Neural progenitor cell (in vitro differentiated cells): ENCODE measurements around the gene LACTB. TPM values are rescaled to one million over a fixed set of nuclear protein-coding genes. Genes with fewer than 3 reads are reported as not detected.

Source experiments
- DNase-seq: peaks from one replicate; pipeline ENCODE4 v3.0.0-alpha.2; 2016; ENCODE audit warnings: low spot score
- H2AFZ ChIP-seq: fragments of 200-600 bp; sonication (generic); replicated peaks from 2 replicates; pipeline ENCODE4 v1.6.1; 2016; ENCODE audit warnings: antibody characterized with exemption
- H3F3A ChIP-seq: fragments of 200-600 bp; sonication (generic); 2 replicates; pipeline ENCODE4 v1.6.1; 2016; ENCODE audit warnings: antibody characterized with exemption, low read depth
- H3K27ac ChIP-seq: fragments of 200-600 bp; sonication (generic); 2 replicates; pipeline ENCODE4 v1.5.1; 2016; ENCODE audit warnings: mild to moderate bottlenecking
- H3K27me3 ChIP-seq: fragments of 200-600 bp; sonication (generic); 2 replicates; pipeline ENCODE4 v1.6.1; 2016; ENCODE audit warnings: mild to moderate bottlenecking, moderate library complexity
- H3K36me3 ChIP-seq: fragments of 200-600 bp; sonication (generic); 2 replicates; pipeline ENCODE4 v1.5.1; 2016
- H3K4me1 ChIP-seq: fragments of 200-600 bp; sonication (generic); 2 replicates; pipeline ENCODE4 v1.6.1; 2016; ENCODE audit warnings: mixed run types
- H3K4me2 ChIP-seq: fragments of 200-600 bp; sonication (generic); 2 replicates; pipeline ENCODE4 v1.6.1; 2016
- H3K4me3 ChIP-seq: fragments of 200-600 bp; sonication (generic); 2 replicates; pipeline ENCODE4 v1.5.1; 2016
- H3K79me2 ChIP-seq: fragments of 200-600 bp; sonication (generic); 2 replicates; pipeline ENCODE4 v1.6.1; 2016; ENCODE audit warnings: low read depth
- H3K9ac ChIP-seq: fragments of 200-600 bp; sonication (generic); 2 replicates; pipeline ENCODE4 v1.6.1; 2016
- H3K9me3 ChIP-seq: fragments of 200-600 bp; sonication (generic); 2 replicates; pipeline ENCODE4 v1.5.1; 2016; ENCODE audit warnings: low read depth
- H4K20me1 ChIP-seq: fragments of 200-600 bp; sonication (generic); 2 replicates; pipeline ENCODE4 v1.6.1; 2016; ENCODE audit warnings: low read depth
- H3K27ac Mint-ChIP-seq: 3 replicates; pipeline ENCODE4 v1.8.0; 2021; ENCODE audit warnings: mixed read lengths
- H3K27me3 Mint-ChIP-seq: 2 replicates; pipeline ENCODE4 v1.8.0; 2022; ENCODE audit warnings: low read depth, mild to moderate bottlenecking, inconsistent platforms, moderate library complexity, mixed read lengths; ENCODE audit not compliant: insufficient read depth
- H3K36me3 Mint-ChIP-seq: 3 replicates; pipeline ENCODE4 v1.8.0; 2021; ENCODE audit warnings: mixed read lengths
- H3K4me1 Mint-ChIP-seq: 3 replicates; pipeline ENCODE4 v1.8.0; 2021; ENCODE audit warnings: mixed read lengths
- H3K4me3 Mint-ChIP-seq: 3 replicates; pipeline ENCODE4 v1.8.0; 2021; ENCODE audit warnings: mild to moderate bottlenecking, moderate library complexity, mixed read lengths
- H3K9me3 Mint-ChIP-seq: 3 replicates; pipeline ENCODE4 v1.8.0; 2020; ENCODE audit warnings: mixed read lengths
- EZH2 ChIP-seq: fragments of 200-600 bp; sonication (generic); IDR thresholded peaks from 2 replicates; pipeline ENCODE4 v1.6.1; 2017; ENCODE audit warnings: antibody characterized with exemption, mild to moderate bottlenecking, moderate library complexity
- EZH2phosphoT487 ChIP-seq: fragments of 200-600 bp; sonication (generic); IDR thresholded peaks from 2 replicates; pipeline ENCODE4 v1.6.1; 2017; ENCODE audit warnings: antibody characterized with exemption
- total RNA-seq: library from RNA; depleted of rRNA; stranded (reverse); fragments of >200 nt; gene quantifications from 2 replicates; pipeline ENCODE4 v1.2.3, GENCODE V29; 2015; ENCODE audit warnings: low replicate concordance
- TF ChIP-seq, protein P1 (sequence below): fragments of 200-600 bp; sonication (generic); IDR thresholded peaks from 2 replicates; pipeline ENCODE4 v1.5.1; 2017; ENCODE audit warnings: antibody characterized with exemption, mild to moderate bottlenecking

LACTB gene
- total RNA-seq, 1 donor from 2014 or later: 3.6 TPM

DNA sequence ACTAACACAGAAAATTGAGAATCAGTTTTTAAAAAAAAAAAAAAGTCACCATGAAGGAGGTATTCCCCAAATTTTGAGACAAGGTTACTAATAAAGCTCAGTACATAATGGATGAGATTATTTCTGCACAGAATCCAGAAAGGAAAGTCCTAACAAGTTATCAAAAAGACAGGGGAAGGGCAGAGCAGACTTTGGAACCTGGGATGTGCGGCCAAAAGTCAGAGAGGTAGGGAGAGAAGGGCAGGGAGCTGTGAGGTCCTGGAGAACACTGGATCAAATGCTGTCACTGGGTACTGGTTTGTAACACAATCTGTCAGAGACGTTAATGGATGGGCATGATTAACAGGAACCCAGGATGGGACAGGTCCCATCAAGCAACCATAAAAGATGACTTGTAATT, 12.2 kb upstream of the LACTB start:
- H3K9me3 ChIP-seq: no peaks in the 10 kb centered on the region
- H3K9ac ChIP-seq: no peak overlapping the region
- H3K27ac ChIP-seq: no peak overlapping the region
- TF ChIP-seq, protein P1, sequence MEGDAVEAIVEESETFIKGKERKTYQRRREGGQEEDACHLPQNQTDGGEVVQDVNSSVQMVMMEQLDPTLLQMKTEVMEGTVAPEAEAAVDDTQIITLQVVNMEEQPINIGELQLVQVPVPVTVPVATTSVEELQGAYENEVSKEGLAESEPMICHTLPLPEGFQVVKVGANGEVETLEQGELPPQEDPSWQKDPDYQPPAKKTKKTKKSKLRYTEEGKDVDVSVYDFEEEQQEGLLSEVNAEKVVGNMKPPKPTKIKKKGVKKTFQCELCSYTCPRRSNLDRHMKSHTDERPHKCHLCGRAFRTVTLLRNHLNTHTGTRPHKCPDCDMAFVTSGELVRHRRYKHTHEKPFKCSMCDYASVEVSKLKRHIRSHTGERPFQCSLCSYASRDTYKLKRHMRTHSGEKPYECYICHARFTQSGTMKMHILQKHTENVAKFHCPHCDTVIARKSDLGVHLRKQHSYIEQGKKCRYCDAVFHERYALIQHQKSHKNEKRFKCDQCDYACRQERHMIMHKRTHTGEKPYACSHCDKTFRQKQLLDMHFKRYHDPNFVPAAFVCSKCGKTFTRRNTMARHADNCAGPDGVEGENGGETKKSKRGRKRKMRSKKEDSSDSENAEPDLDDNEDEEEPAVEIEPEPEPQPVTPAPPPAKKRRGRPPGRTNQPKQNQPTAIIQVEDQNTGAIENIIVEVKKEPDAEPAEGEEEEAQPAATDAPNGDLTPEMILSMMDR: no peak
- TF ChIP-seq EZH2phosphoT487 (no peak), EZH2 (no peak)
- H3K27me3 ChIP-seq: no peaks in the 10 kb centered on the region
- no peaks in the 10 kb centered on the region for H3K36me3 ChIP-seq
- peaks cover 2% of the 10 kb centered on the region for H3K27me3 Mint-ChIP-seq
- H3K27ac Mint-ChIP-seq: no peak overlapping the region
- peaks cover 6% of the 10 kb centered on the region for H3K4me1 Mint-ChIP-seq
- no peaks in the 10 kb centered on the region for H3F3A ChIP-seq
- DNase-seq: no peak
- no peaks in the 10 kb centered on the region for H3K36me3 Mint-ChIP-seq
- peaks cover 10% of the 10 kb centered on the region for H3K9me3 Mint-ChIP-seq
- no peaks in the 10 kb centered on the region for H4K20me1 ChIP-seq
- no peaks in the 10 kb centered on the region for H3K79me2 ChIP-seq
- H3K4me3 ChIP-seq: no peak overlapping the region
- no peak overlapping the region for H2AFZ ChIP-seq
- no peak overlapping the region for H3K4me2 ChIP-seq
- H3K4me3 Mint-ChIP-seq: no peak overlapping the region
- no peaks in the 10 kb centered on the region for H3K4me1 ChIP-seq

DNA sequence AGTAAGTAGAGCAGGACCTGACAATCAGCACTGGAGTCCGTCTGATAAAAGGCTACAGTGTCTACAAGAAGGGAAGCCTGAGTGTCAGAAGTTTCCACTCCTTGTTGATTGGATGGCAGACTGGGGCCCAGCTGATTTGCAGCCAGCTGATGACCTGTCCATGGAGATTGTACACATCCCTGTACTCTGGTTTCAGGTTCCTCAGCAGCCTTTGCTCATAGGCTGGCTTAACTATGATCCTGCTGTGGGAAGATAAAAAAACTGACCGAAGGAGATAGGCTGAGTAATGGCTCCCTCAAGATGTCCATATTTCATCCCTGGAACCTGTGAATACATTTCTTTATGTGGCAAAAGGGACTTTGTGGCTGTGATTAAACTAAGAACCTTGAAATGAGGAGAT, 11.7 kb upstream of the LACTB start:
- Histone ChIP-seq H2AFZ (no peak overlapping the region), H3K27me3 (no peaks in the 10 kb centered on the region), H3K4me2 (no peak overlapping the region), H3K4me1 (no peaks in the 10 kb centered on the region), H3K27ac (no peak overlapping the region), H3K36me3 (no peaks in the 10 kb centered on the region), H3F3A (no peaks in the 10 kb centered on the region), H4K20me1 (no peaks in the 10 kb centered on the region), H3K9ac (no peak overlapping the region), H3K4me3 (no peak overlapping the region), H3K79me2 (no peaks in the 10 kb centered on the region), H3K9me3 (no peaks in the 10 kb centered on the region)
- H3K4me3 Mint-ChIP-seq: no peak overlapping the region
- peaks cover 5% of the 10 kb centered on the region for H3K4me1 Mint-ChIP-seq
- DNase-seq: no peak
- no peaks in the 10 kb centered on the region for H3K36me3 Mint-ChIP-seq
- TF ChIP-seq EZH2: no peak
- TF ChIP-seq, protein P1: no peak
- TF ChIP-seq EZH2phosphoT487: no peak
- H3K27me3 Mint-ChIP-seq: peaks cover 2% of the 10 kb centered on the region
- no peak overlapping the region for H3K27ac Mint-ChIP-seq
- H3K9me3 Mint-ChIP-seq: peaks cover 9% of the 10 kb centered on the region

DNA sequence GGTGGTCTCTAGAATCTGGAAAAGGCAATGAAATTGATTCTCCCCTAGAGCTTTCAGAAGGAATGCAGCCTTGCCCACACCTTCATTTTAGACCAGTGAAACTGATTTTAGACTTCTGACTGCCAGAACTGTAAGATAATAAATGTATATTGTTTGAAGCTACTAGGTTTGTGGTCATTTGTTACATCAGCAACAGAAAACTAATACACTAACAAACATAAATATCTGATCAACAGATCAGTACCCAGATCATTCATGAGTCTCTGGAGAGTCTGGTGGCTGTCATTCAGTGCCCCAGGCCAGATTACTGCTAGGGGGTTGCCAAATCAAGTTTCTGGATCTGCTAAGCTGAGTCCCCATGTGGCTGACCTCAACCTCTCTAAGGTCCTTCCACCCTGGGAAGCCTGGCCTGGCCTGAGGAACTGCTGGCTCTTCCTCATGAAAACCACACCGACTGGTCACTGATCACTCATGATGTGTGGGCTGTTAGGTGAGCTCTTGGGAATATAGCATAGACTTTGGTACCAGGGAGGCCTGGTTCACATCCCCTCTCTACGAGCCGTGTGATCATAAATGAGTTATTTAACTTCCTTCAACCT, 11.1 kb upstream of the LACTB start:
- no peaks in the 10 kb centered on the region for H3F3A ChIP-seq
- no peaks in the 10 kb centered on the region for H3K79me2 ChIP-seq
- TF ChIP-seq EZH2 (no peak), EZH2phosphoT487 (no peak)
- TF ChIP-seq, protein P1: no peak
- no peaks in the 10 kb centered on the region for H3K4me1 ChIP-seq
- Mint-ChIP-seq H3K4me3 (no peak overlapping the region), H3K36me3 (no peaks in the 10 kb centered on the region), H3K27ac (no peak overlapping the region), H3K9me3 (peaks cover 5% of the 10 kb centered on the region), H3K4me1 (peaks cover 5% of the 10 kb centered on the region), H3K27me3 (peaks cover 2% of the 10 kb centered on the region)
- H2AFZ ChIP-seq: no peak overlapping the region
- no peaks in the 10 kb centered on the region for H3K27me3 ChIP-seq
- no peaks in the 10 kb centered on the region for H3K9me3 ChIP-seq
- H3K27ac ChIP-seq: no peak overlapping the region
- H3K9ac ChIP-seq: no peak overlapping the region
- H4K20me1 ChIP-seq: no peaks in the 10 kb centered on the region
- no peaks in the 10 kb centered on the region for H3K36me3 ChIP-seq
- H3K4me3 ChIP-seq: no peak overlapping the region
- no peak overlapping the region for H3K4me2 ChIP-seq
- no peak for DNase-seq
